Colonic mucosa (tissue), 4 donors: ENCODE data around the gene SENP5. TPM values are rescaled to one million over a fixed set of nuclear protein-coding genes. Genes with fewer than 3 reads are reported as not detected.
"Not testable (repeated sequence)": the region's sequence is repeated elsewhere in the genome, so short reads cannot be mapped to it uniquely, and the experiment has no call there.

Experiments used
- DNase-seq: peaks from one replicate; pipeline ENCODE4 v3.0.0-alpha.2; 2020
- H3K27ac ChIP-seq: fragments of 200-600 bp; one replicate; pipeline ENCODE4 v1.8.0; 2021
- H3K27me3 ChIP-seq: fragments of 200-600 bp; one replicate; pipeline ENCODE4 v1.8.0; 2021
- H3K36me3 ChIP-seq: fragments of 200-600 bp; one replicate; pipeline ENCODE4 v1.8.0; 2021
- H3K4me1 ChIP-seq: fragments of 200-600 bp; one replicate; pipeline ENCODE4 v1.8.0; 2021; ENCODE audit warnings: mild to moderate bottlenecking
- H3K4me3 ChIP-seq: fragments of 200-600 bp; one replicate; pipeline ENCODE4 v1.8.0; 2021
- H3K9ac ChIP-seq, 2 donors: one replicate each; pipeline ENCODE4 v1.7.0; 2013; ENCODE audit warnings: control low read depth in 2 of 2, low read depth in 2 of 2, low read length in 2 of 2
- H3K9me3 ChIP-seq: fragments of 200-600 bp; one replicate; pipeline ENCODE4 v1.8.0; 2021
- intact Hi-C: fragments of 100-400 bp; cut with DNase I; formaldehyde crosslinking; loops from one replicate; pipeline ENCODE4 v1.14.1; 2022
- total RNA-seq, 2 donors: library from RNA; stranded (reverse); fragmentation: NEBNext Ultra II Directional in 1 of 2; extraction: Animal tissue kit (Norgen Biotek cat#: 25700) in 1 of 2; gene quantifications; one replicate each; pipeline ENCODE4 v1.2.1, GENCODE V29; 2021
- TF ChIP-seq, protein P1 (sequence below): fragments of 200-600 bp; IDR thresholded peaks from one replicate; pipeline ENCODE4 v1.8.0; 2022; ENCODE audit warnings: antibody characterized with exemption, mild to moderate bottlenecking
- donor health status: healthy.
- donor health status: DM: no; HTN: no; CAD: no.
- donor health status: DM: no; HTN: no; CAD: no.

Gene SENP5
- total RNA-seq, 2 donors from 2014 or later, result 22.0 to 25.0 TPM

GRCh38 chr3:196837819-196838420 lies 29.8 kb upstream of the SENP5 start:
- no peaks in the 10 kb centered on the region for H3K36me3 ChIP-seq
- H3K27ac ChIP-seq, result no peak overlapping the region
- no peaks in the 10 kb centered on the region for H3K9me3 ChIP-seq
- no peaks in the 10 kb centered on the region for H3K27me3 ChIP-seq
- no peak overlapping the region for H3K9ac ChIP-seq
- TF ChIP-seq, protein P1, sequence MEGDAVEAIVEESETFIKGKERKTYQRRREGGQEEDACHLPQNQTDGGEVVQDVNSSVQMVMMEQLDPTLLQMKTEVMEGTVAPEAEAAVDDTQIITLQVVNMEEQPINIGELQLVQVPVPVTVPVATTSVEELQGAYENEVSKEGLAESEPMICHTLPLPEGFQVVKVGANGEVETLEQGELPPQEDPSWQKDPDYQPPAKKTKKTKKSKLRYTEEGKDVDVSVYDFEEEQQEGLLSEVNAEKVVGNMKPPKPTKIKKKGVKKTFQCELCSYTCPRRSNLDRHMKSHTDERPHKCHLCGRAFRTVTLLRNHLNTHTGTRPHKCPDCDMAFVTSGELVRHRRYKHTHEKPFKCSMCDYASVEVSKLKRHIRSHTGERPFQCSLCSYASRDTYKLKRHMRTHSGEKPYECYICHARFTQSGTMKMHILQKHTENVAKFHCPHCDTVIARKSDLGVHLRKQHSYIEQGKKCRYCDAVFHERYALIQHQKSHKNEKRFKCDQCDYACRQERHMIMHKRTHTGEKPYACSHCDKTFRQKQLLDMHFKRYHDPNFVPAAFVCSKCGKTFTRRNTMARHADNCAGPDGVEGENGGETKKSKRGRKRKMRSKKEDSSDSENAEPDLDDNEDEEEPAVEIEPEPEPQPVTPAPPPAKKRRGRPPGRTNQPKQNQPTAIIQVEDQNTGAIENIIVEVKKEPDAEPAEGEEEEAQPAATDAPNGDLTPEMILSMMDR, result peak; percentile 81
- peak; percentile 79 for DNase-seq
- H3K4me1 ChIP-seq, result no peaks in the 10 kb centered on the region
- no peak overlapping the region for H3K4me3 ChIP-seq
- intact Hi-C loops, result loop anchor here (2.0 kb wide), 1 partner anchor 131 kb away; the partner anchor contains the start of gene PIGZ

DNA sequence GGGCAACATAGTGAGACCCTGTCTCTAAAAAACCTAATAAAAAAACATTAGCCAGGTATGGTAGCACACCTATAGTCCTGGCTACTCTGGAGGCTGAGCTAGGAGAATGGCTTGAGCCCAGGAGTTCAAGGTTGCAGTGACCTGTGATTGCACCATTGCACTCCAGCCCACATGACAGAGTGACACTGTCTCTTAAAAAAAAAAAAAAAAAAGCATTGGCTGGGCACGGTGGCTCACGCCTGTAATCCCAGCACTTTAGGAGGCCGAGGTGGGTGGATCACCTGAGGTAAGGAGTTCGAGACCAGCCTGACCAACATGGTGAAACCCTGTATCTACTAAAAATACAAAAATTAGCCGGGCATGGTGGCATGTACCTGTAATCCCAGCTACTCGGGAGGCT lies 28.4 kb upstream of the SENP5 start:
- not testable (repeated sequence) for H3K9ac ChIP-seq, H3K36me3 ChIP-seq, H3K9me3 ChIP-seq, H3K4me1 ChIP-seq, H3K4me3 ChIP-seq, H3K27me3 ChIP-seq, H3K27ac ChIP-seq, DNase-seq
- intact Hi-C loops, result loop anchor here (2.0 kb wide), 1 partner anchor 129 kb away; the partner anchor contains the start of gene PIGZ

GRCh38 chr3:196842567-196843434 lies 24.9 kb upstream of the SENP5 start:
- H3K36me3 ChIP-seq, result no peaks in the 10 kb centered on the region
- H3K9me3 ChIP-seq, result no peaks in the 10 kb centered on the region
- H3K4me1 ChIP-seq, result no peaks in the 10 kb centered on the region
- TF ChIP-seq, protein P1, result no peak
- no peak overlapping the region for H3K4me3 ChIP-seq
- no peak overlapping the region for H3K9ac ChIP-seq
- no peak overlapping the region for H3K27ac ChIP-seq
- H3K27me3 ChIP-seq, result no peaks in the 10 kb centered on the region
- intact Hi-C loops, result no loop called here
- no peak for DNase-seq

DNA sequence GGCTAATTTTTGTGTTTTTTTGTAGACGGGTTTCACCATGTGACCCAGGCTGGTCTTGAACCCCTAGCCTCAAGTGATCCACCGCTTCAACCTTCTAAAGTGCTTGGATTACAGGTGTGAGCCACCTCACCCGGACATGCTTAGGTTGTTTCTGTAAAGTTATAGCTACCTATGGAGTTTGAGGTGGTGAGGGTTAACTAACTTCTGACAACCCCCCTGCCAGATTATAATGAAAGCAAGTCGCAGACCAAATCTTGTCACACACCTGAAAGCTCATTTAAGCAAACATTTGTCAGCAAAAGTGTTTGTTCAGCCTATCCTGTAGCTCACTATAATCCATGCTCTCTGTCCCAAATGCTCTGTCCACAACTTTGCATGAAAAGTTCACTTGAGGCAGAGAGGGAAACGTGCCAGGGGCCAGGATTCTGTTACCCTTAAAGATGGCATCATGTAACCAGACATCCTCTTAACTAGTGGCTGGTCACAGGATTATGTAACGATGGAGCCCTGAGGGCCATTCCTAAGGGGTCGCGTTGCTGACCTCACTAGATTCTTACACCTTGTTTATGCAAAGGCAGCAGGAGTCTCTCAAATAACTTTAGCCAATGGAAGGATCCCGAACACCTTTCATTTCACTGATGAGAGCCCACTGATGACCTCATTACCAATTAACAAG lies 24.1 kb upstream of the SENP5 start:
- DNase-seq, result no peak
- Histone ChIP-seq H3K36me3 (no peaks in the 10 kb centered on the region), H3K4me3 (no peak overlapping the region), H3K4me1 (no peaks in the 10 kb centered on the region), H3K9ac (no peak overlapping the region), H3K27me3 (no peaks in the 10 kb centered on the region), H3K27ac (no peak overlapping the region), H3K9me3 (no peaks in the 10 kb centered on the region)
- TF ChIP-seq, protein P1, result no peak
- intact Hi-C loops, result no loop called here

DNA sequence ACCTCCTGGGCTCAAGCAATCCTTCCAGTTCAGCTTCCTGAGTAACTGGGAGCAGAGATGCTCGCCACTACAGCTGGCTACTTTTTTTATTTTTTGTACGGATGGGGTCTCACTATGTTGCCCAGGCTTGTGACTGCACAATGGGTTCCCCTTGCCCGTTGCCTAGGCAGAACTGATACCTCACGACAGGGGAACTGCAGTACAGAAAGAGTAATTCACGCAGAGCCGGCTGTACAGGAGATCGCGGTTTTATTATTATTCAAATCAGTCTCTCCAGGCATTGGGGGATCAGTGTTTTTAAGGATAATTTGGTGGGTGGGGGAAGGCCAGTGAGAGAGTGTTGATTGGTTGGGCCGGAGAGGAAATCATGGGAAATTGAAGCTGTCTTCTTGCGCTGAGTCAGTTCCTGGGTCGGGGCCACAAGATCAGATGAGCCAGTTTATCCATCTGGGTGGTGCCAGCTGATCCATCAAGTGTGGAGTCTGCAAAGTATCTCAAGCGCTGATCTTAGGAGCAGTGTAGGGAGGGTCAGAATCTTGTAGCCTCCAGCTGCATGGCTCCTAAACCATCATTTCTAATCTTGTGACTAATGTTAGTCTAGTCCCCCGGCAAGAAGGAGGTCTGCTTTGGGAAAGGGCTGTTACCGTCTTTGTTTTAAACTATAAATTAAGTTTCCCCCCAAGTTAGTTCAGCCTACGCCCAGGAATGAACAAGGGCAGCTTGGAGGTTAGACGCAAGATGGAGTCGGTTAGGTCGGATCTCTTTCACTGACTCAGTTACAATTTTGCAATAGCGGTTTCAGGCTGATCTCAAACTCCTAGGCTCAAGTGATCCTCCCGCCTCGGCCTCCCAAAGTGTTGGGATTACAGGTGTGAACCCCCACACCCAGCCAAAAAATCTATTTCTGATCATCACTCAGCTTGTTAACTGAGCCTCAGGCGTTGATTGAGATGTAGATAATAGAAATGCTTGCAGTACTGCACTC lies 23.2 kb upstream of the SENP5 start:
- H3K9me3 ChIP-seq, H3K36me3 ChIP-seq, H3K4me1 ChIP-seq, DNase-seq, H3K9ac ChIP-seq, intact Hi-C loops, H3K27me3 ChIP-seq, H3K4me3 ChIP-seq, H3K27ac ChIP-seq: not testable (repeated sequence)

GRCh38 chr3:196848375-196848774 lies 19.3 kb upstream of the SENP5 start:
- H3K27ac ChIP-seq, H3K4me3 ChIP-seq, DNase-seq, H3K9me3 ChIP-seq, H3K4me1 ChIP-seq, H3K27me3 ChIP-seq, H3K36me3 ChIP-seq, H3K9ac ChIP-seq, intact Hi-C loops: not testable (repeated sequence)
